ENCODE measurements around the gene TFPI2.

DNA sequence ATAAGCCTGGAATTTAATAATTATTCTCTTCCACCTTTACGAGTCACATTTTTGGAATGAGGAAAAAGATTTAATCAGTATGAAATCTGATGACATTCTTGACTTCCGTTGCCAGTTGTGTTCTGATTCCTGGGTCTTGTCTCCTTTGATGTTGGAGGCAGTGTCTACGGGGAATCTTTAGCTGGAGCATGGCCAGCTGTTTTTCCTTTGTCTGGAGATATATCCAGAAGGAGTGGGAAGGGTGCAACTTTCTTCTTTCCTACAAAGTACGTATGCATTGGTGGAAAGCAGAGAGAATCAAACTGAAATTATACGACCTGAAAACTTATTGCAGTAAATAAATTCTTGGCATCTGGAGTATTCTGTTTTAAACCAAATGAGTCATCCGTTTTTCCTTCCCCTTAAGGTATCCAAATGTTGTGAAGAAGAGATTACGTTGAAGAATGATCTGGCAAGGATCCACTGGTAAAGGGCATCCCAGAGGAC, 24.1 kb upstream of the TFPI2 start:
- TF ChIP-seq, protein P1, sequence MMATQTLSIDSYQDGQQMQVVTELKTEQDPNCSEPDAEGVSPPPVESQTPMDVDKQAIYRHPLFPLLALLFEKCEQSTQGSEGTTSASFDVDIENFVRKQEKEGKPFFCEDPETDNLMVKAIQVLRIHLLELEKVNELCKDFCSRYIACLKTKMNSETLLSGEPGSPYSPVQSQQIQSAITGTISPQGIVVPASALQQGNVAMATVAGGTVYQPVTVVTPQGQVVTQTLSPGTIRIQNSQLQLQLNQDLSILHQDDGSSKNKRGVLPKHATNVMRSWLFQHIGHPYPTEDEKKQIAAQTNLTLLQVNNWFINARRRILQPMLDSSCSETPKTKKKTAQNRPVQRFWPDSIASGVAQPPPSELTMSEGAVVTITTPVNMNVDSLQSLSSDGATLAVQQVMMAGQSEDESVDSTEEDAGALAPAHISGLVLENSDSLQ (IDR thresholded peaks at IDR 0.05), result no peak
- no peak for TF ChIP-seq SUZ12 (IDR thresholded peaks at IDR 0.05)
- TF ChIP-seq SP1 (IDR thresholded peaks at IDR 0.05), result no peak
- TF ChIP-seq FOXA1 (IDR thresholded peaks at IDR 0.05), result no peak
- TF ChIP-seq FOXM1 (IDR thresholded peaks at IDR 0.05; ENCODE audit: borderline replicate concordance), result no peak
- TF ChIP-seq ELF4 (IDR thresholded peaks at IDR 0.05), result no peak
- TF ChIP-seq BHLHE40 (IDR thresholded peaks at IDR 0.05; ENCODE audit: borderline replicate concordance), result no peak
- no peak for TF ChIP-seq FOXK2 (IDR thresholded peaks at IDR 0.05)
- no peak for TF ChIP-seq TARDBP (IDR thresholded peaks at IDR 0.05)

Measured in HEK293T (cell line).